Astrocyte of the hippocampus (primary cell): ENCODE results near the gene AP1B1.
"Not testable (repeated sequence)": the region's sequence is repeated elsewhere in the genome, so short reads cannot be mapped to it uniquely, and the experiment has no call there.

Experiments used
- DNase-seq: peaks from one replicate; pipeline ENCODE4 v3.0.0; 2011; ENCODE audit warnings: low read depth, low spot score

The AP1B1 gene

DNA sequence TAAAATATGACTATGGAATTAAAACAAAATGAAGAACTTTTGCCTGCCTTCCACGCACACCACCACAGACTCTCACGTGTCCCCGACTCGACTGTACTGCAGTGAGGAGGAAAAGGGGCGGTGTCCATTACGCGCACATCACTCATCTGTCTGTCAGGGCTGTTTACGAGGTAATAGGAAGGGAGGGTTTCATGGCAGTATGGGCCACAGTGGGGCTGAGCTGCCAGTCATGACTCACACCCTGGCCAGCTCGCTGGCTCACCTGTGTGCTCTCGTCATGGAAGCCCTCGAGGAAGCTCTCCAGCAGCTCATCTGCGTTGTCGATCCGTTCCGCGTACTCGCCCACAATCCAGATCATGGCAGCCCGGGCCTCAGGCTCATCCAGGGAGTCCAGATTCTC, 39.4 kb downstream of the AP1B1 start:
- DNase-seq: no peak

DNA sequence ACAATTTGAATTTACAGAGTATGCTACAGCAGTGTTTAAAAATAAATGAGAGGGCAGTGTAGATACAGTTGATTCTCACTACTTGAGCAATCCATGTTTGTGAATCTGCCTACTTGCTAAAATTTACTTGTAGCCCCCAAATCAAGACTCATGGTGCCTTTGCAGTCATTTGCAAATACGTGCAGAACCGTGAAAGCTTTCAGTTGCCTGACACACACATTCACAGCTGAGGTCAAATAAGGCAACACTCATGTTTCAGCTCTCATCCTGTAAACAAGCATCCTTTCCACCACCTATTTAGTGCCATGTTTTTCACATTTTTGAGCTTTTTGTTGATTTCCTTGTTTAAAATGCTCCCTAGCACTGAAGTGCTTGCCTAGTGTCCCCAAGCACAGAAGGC, 40.3 kb downstream of the AP1B1 start:
- DNase-seq: no peak

DNA sequence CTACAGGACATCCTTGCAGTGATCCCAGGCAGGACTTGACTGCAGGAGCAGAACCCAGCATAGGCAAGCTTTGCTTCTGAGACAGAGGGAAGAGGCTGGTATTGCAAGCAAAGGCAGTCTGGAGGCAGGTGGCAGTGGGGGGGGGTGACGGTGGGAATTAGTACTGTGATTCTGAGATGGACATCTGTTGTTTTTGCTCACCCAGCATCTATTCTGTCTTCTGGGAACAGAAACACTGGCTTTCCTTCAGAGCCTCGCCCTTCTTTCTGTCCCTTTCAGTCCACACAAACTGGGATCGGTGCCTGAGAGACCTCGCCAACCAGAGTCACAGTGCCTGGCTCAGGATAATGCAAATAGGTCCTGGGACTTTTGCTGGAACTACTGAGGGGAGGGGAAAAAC, 41.7 kb downstream of the AP1B1 start:
- DNase-seq: no peak

DNA sequence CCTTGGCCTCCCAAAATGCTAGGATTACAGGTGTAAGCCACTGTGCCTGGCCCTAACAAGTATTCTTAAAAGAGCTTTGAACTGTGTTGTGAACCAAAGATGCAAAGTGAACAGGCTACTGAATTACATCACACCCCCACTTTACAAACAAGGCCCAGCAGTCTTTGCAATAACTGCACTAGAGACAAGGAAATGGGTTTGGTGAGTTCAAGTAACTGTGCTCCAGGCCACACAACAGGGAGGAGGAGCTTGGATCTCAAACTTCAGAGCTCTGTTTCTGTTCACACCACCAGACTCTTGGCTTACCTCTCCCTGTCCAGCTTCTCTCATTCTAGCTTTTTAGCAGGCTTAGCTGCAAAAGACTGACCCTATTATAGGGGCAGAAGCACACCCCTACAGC, 42.4 kb downstream of the AP1B1 start:
- peak; percentile 32 for DNase-seq

DNA sequence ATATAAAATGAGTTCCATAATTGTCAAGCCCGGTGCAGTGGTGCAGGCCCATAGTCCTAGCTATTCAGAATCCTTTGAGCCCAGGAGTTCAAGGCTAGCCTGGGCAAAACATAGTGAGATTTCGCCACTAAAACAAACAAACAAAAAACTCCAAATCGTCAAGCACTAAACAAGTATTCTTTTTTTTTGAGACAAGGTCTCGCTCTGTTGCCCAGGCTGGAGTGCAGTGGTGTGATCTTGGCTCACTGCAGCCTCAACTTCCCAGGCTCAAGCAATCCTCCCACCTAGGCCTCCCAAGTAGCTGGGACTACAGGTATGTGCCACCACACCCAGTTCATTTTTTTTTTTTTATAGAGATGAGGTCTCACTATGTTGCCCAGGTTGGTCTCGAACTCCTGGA, 43.5 kb downstream of the AP1B1 start:
- not testable (repeated sequence) for DNase-seq

DNA sequence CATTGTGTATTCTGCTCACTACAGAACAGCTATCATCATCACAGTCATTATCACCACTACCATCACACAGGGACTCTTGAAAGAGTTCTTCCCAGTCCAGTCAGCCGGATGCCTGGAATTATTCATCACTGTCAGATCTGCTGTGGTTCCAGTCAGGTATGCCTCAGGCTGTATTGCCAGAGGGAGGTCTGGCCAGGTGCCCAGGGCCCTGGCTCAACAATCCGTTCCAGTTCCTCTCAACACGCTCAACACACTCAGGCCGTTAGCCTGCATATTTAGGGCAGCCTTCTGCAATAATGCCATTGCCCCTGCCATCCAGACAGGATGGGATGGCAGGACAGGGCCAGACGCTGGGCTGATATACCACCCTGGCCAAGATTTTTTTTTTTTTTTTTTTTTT, 44.2 kb downstream of the AP1B1 start:
- peak; percentile 99 for DNase-seq

DNA sequence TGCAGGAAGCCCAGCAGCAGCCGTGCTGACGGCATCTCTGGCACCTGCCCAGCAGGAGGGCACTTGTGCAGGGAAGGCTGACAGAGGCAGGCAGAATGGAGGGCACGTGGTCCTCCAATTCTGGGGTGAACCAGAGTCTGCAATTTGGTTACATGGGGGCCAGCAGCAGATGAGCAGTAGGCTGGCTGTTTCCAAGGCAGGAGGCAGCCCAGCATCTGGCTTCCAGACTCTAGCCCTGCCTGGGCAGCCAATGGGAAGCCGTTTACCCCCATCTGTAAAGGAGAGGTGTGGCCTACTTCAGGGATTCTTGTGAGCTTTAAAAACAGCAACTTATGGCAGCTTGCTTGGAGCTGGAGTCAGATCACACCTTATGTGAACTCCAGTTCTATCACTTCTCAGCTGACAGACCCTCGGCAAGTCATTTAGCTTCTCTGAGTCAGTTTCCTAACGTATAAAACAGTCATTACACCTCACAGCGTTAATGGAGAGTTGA, 45.0 kb downstream of the AP1B1 start:
- peak; percentile 74 for DNase-seq

DNA sequence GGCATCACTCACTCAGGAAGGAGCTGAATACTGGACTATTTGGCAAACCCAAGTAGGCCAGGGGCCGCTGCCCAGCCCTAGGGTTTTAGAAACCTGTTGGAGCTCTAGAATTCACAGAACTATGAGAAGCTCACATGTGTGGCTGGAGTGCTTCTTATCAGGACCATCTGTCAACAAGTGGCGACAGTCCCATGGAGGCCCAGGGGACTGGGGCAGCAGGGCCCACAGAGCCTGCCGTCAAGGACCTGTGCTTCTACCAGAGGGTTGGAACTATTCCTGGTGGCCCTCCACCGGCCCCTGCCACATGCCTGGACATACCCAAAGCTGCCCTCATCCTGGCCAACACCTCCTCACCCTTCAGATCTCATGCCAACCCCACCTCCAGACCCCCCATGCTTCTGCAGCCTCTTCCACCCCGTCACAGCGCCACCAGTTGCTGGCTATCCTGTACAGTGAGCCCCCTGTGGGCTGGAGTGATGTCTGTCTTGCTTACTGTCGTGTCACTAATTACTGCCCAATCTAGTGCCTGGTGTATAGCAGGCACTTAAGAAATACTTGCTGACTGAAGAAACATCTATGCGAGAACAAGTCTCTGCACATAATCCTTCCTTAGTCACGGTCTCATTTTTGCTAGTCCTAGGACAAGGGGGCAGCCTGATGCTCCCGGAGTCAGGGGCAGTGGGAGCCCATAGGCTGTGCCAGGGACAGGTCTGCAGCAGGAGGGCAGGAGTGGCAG, 45.6 kb downstream of the AP1B1 start:
- no peak for DNase-seq

DNA sequence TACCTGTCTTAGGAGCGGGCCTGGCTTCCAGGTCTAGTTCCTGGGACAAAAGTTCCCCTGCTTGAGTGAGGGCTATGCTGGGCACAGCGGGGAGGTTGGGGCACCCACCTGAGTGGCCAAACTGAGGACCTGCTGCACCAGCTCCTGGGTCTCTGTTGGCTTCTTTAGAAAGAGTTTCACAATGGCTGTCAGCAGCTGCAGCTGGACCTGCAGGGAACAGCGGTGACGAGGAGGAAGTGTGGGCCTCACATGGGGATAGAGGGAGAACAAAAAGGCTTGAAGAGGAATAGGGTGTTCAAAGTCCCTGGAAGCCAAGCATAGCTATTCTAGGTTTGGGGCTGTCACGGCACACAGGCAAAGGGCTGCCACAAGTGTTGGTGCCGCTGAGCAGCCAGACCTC, 46.2 kb downstream of the AP1B1 start:
- DNase-seq: no peak

DNA sequence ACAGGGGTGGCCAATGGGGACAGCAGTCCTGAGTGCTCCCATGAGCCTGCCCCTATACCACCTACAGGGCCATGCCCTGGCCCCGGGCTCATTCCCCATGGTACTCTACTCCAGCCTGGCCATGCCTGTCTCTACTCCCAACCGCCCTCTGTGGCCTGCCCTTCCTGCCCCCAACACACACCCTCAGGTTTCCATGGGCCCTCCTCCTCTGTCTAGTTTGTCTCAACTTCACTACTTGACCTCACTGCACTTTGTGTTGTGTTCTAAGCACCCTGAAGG, 46.6 kb downstream of the AP1B1 start:
- no peak for DNase-seq

DNA sequence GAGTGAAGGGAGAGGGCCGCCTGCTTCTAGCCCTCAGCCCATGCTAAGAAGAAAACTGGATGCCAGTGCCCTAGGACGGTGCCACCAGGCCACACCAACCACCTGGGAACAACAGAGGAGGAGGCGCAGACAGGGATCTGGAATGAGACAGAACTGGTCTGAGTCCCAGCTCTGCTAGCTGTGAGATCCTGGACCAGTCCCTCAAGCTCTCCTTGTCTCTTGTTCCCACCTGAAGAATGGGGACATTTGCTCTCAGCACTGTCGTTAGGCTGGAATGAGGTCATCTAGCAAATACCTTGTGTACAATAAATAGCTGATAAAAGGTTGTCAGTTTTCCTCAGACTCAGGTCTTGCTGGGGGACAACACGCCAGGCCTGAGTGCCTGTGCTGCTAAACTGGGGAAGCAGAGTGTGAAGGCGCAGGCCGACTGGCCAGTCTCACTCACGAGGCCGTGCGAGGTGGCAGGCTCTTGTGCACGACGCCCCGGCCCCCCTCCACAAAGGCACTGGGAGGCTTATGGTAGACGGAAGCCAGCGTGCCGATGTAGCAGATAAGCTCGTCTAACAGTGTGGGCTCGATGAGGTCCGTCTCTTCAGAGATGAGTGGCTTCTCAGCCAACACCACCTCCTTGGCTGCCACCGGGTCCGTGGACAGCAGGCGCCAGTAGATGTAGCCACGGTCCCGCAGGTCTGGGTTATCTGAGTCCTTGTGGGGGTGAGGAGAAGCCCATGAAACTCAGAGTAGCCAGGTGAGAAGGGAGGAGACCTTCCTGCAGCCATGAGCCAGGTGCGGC, 47.1 kb downstream of the AP1B1 start:
- no peak for DNase-seq

DNA sequence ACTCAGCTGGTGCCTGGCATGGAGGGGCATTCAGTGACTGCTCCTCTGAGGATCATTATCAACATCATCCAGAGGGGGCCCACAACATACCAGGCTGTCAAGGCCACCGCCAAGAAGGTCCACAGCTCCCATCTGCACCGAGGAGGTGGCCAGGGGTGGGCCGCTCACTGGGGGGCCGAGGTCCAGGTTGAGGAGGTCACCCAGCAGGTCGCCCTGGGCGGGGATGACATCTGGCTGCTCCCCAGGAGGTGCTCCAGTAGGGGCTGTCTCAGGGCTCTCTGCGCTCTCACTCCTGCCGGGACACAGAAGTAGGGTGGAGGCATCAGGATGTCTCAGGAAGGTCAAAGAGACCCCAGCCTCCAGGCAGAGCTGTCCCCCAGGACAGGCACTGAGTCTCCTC, 47.8 kb downstream of the AP1B1 start:
- no peak for DNase-seq

DNA sequence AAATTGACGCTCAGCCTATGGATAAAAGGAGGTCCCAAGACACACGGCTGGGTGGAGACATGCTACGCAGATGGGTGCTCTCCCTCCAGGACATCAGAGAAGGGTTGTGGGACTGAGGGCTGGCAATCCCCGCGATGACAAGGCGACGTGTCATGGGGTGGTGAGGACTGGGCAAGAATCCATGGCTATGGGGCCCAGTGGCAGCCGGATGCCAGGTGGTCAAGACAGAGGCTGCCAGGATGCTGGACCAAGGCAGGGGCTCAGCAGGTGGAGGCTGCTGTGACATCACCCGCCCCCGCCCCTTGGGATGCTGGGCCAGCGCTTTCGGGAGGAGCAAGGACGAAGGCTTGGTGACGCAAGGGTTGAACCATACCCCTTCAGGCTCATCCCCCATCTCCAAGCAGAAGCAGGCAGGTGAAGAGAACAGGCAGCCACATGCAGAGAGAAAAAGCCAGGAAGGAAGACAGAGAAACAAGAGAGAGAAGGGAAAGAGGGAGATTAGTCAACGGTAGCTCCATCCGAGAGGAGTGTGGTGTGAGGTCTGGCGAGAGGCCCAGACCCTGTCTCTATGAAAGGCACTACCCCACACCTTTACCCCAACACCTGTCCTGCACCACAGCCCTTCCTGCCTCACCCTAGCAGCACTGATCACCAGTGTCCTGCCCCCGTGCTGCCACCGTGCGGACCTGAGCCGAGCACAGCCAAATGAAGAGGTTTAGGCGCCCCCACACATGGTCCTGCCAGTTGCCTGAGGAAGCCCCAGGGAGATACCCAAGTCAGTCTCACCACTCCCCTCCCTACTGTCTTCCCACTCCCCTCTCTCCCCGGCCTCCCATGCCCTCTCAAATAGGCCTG, 48.8 kb downstream of the AP1B1 start:
- DNase-seq: no peak

DNA sequence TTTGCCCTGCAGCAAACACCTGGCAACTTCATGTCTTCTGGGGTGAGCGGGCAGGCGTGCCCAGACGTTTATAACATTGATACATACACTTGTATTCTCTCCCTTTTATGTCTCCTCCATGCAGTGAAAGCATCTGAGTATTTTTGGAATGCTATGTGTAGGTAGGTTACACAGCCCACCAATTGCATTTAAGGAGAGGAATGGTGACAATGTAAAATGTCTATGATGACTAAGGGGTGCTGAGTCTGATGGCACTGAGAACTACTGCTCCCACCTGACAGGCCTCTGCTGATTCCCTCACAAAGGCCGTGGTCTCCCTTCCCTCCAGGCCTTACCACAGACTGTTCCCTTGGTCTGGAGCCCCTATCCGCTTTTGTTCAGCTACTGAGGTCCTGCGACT, 50.0 kb downstream of the AP1B1 start:
- no peak for DNase-seq

DNA sequence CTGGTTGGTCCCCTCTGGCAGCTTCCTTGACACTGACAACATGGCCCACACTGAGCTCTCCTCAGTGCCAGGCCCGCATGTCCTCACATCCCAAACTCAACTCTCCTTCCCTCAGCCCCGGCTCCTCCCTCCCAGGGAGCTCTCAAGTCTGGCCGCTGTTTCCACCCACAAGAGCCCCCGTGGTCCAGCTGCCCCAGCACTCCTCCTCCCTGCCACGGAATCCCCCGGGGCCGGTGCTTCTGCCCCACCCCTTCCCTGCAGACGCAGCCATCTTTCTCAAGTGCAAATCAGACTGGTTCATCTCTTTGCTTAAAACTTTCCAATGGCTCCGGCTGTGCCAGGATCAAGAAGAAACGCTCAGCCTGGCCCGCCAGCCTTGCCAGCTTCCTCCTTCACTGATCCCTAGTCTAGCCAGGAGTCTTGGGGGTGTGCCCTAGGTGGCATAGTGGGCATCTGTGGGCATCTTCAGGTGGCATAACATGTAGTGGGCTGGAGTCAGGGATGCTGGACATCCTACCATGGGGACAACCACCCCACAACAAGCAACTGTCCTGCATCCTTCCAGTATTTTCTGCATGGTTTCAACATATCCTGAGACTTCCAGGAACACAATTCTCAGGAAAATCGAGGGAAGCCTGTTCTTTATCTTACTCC, 50.6 kb downstream of the AP1B1 start:
- no peak for DNase-seq

DNA sequence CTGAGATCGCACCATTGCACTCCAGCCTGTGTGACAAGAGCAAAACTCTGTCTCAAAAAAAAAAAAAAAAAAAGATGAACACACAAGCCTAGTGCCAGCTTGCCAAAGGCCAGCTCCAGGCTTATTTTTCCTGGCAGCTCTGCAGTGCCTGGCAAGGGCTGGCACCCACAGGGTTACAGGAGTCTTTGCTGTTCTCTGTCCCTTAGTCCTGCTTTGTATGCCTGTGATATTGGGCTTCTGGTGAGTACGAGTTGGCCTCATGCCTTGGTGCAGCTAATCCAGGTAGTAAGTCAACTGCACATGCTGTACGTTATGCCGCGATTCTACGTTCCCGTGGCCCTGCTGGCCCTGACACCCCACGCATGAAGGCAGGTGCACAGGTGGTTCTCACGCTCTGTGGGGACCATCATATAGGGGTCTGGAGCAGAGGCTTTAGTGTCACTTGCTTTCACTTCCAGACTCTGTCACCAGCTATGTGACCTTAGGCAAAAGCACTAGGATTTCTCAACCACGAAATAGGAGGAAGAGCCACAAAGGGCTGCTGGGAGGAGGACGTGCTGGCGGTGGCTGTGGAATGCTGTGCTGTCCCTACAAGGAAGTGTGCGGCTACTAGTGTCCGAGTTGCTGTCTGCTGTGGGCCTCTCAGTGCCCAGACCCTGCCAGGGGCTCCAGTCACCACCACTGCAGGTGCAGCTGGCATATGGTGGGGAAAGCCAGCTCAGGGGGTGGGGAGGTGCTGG, 51.4 kb downstream of the AP1B1 start:
- no peak for DNase-seq

DNA sequence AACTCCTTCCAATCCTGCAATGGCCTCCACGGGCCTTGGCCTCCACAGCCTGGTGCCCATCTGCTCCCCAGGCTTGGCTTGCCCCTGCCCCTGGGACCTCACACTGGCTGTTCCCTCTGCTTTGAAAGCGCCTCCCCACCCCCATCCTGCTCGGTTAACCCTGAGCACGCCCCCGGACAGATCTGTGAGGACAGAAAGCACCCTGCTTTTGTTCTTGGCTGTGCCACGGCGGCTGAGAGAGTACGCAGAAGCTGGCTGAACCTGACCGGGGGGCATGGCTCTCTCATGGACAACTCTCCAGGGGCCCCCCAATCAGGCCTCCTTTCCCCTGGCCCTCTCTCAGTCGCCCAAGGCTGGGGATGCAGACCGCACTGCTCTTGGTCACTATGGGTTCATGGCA, 52.7 kb downstream of the AP1B1 start:
- no peak for DNase-seq

DNA sequence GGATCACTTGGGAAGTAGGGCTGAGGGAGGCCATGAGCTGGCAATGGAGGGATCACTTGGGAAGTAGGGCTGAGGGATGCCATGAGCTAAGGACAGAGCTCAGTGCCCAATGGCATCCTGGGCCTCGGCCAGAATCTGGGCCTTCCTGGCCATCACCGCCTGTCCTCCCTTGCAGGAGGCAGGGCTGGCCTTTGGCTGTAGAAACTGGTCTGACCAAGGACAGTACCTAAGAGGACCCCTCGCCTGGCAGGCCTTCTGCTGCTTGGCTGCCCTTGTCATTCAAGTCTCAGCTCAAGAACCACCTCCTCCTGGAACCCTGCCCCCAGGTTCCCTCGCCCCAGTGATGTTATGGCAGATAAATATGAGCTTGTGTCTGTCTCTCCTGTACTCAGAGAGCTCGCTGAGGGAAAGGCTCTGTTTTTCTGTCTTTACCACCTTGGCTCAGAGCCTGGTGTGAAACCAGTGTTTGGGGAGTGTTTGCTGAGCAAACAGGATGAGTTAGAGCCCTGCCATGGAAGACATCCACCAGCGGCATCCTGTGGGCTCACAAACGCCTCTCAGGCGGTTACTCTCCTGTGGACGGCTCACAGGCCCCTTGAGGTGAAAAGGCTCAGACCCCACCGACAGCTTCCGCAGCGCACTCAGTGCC, 53.5 kb downstream of the AP1B1 start:
- DNase-seq: no peak

DNA sequence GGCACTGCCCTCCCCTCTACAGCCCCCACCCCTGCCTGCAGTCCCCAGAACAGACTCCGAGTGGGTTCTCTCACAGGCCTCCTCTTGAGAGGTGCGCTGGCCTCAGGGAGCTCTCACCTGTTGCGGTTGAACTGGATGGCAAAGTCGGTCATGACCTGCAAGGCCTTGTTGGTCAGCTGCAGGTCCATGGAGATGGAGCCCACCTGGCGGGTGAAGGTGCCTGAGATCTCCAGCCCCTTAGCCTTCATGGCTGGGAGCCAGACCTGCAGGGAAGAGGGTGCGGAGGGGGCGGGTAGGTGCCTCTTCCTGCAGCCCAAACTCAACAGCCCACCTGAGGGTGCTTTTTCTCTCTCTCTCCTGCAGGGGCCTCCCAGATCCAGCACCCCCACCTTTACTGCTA, 54.2 kb downstream of the AP1B1 start:
- DNase-seq: no peak

DNA sequence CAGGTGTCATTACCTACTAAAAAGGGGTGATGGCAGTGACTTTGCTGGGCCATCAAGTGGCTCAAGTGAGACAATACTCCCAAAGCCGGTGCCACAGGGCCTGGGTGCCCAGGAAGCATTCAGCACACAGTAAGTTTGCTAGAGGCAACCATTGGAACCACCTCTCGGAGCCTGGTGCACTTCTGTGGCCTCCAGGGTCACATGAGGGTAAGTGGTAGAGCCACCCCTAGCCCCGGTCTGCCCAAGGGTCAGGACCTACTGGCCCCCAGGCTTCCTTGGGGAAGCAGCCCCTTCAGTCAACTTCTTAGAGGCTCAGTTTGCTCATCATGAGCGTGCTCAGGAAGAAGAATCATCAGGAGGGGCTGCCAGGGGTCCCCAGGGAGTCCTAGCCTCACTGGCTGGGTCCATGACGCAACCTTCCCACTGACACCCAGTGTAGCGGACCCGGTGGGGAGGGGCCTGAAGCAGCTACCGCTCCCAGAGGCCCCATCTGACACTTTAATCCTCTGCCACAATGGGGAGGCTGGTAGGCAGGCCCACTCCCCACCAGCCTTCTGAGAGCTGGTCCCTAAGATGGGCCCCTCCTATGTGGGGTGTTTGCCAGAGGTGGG, 55.4 kb downstream of the AP1B1 start:
- DNase-seq: no peak
